ENCODE results near the gene IL3. TPM values are rescaled to one million over a fixed set of nuclear protein-coding genes. Genes with fewer than 3 reads are reported as not detected.
A peak's percentile ranks its signal among the peaks of the same experiment; 100 is the strongest.

The IL3 gene
- total and polyA plus RNA-seq, 9 donors = not detected

DNA sequence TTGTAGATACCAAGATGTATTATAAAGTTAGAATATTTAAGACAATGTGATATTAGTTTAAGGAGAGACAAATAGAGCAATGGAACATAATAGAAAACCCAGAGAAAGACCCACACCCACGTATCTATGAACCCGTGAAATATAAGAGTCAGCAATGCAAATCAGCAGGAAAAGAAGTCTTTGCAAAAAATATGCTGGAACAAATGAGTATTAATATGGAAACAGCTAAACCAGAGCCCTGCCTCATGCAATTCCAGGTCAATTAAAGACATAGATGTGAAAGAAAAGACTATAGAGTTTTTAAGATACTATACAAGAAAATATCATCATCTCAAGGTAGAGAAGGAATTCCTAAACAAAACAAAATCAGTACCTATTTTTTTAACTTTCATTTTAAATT is 23.1 kb upstream of the IL3 start:
- DNase-seq = no peak
- Histone ChIP-seq H3K4me1 (ENCODE audit: insufficient read depth) (no peaks in the 10 kb centered on the region), H3K4me3 (no peak overlapping the region), H3K36me3 (no peaks in the 10 kb centered on the region), H3K27me3 (no peaks in the 10 kb centered on the region), H3K9me3 (no peaks in the 10 kb centered on the region), H3K27ac (no peak overlapping the region)
- intact Hi-C loops (cut with DNase I) = no loop called here
- no peak for TF ChIP-seq EP300 (IDR thresholded peaks at IDR 0.05)
- TF ChIP-seq POLR2A (IDR thresholded peaks at IDR 0.05) = no peak
- no peak for TF ChIP-seq CTCF (IDR thresholded peaks at IDR 0.05)
- WGBS, 3 donors = 38 to 66% (median 53%) methylated on average over 2 of the region's 2 CpGs

GRCh38 chr5:132044207-132044606 is 16.2 kb upstream of the IL3 start:
- WGBS, 3 donors = 82 to 89% (median 88%) methylated on average over 10 of the region's 10 CpGs

DNA sequence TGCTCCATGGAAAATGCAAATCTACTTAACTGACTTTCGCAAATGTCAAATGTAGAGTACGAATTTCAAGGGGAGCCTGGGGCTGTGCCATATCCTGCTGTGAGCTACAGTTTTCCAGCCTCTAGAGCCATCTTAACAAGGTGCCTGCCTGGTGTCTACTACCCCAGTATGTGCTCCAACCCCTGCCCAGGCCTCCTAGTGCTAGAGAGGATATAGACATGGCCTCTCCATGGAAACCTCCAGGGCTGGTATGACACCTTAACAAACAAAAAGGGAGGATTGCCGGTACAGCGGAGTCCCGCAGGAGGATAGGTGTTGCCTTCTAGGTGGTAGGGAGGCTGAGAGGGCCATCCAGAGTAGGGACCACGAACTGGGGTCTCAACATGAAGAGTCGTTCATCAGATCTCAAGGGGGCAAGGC is 13.6 kb upstream of the IL3 start:
- intact Hi-C loops (cut with DNase I) = no loop called here
- H3K9me3 ChIP-seq = no peaks in the 10 kb centered on the region
- H3K36me3 ChIP-seq = no peaks in the 10 kb centered on the region
- H3K27ac ChIP-seq = no peak overlapping the region
- TF ChIP-seq POLR2A (IDR thresholded peaks at IDR 0.05) (no peak), CTCF (IDR thresholded peaks at IDR 0.05) (no peak), EP300 (IDR thresholded peaks at IDR 0.05) (no peak)
- WGBS, 3 donors = 74 to 80% (median 76%) methylated on average over 7 of the region's 7 CpGs
- DNase-seq = peak in 1 of 5 donors; percentile 9
- no peaks in the 10 kb centered on the region for H3K27me3 ChIP-seq
- H3K4me3 ChIP-seq = no peak overlapping the region
- no peaks in the 10 kb centered on the region for H3K4me1 ChIP-seq (ENCODE audit: insufficient read depth)

More at GRCh38 chr5:132044207-132044606, 16.2 kb upstream of the IL3 start:
- intact Hi-C loops (cut with DNase I) = no loop called here
- Histone ChIP-seq H3K4me3 (no peak overlapping the region), H3K9me3 (no peaks in the 10 kb centered on the region), H3K4me1 (ENCODE audit: insufficient read depth) (no peaks in the 10 kb centered on the region), H3K36me3 (no peaks in the 10 kb centered on the region), H3K27me3 (no peaks in the 10 kb centered on the region), H3K27ac (no peak overlapping the region)
- TF ChIP-seq POLR2A (IDR thresholded peaks at IDR 0.05) = no peak
- TF ChIP-seq EP300 (IDR thresholded peaks at IDR 0.05) = no peak
- peak in 1 of 5 donors; percentile 17 for DNase-seq

DNA sequence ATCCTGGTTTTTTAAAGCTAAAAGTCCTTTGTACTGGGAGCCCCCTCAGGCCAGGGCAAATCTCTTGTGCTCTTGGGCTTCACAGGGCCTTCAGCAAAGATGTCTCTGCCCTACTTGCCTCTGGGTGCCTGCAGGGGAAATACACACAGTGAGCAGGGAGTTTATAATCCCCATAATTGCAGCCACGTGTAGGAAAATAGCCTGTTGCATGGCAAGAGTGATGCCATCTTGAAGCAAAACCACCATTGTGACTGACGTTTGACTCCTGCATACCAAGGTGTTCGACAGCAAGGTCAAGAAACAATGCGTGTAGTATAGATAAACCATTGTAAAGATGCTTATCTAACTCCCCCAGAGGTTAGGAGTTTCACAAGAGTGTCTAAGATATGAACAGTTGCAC is 11.4 kb upstream of the IL3 start:
- Histone ChIP-seq H3K4me1 (ENCODE audit: insufficient read depth) (no peaks in the 10 kb centered on the region), H3K27me3 (no peaks in the 10 kb centered on the region), H3K36me3 (no peaks in the 10 kb centered on the region), H3K27ac (no peak overlapping the region), H3K9me3 (no peaks in the 10 kb centered on the region), H3K4me3 (no peak overlapping the region)
- intact Hi-C loops (cut with DNase I) = no loop called here
- DNase-seq = no peak
- TF ChIP-seq POLR2A (IDR thresholded peaks at IDR 0.05) (no peak), CTCF (IDR thresholded peaks at IDR 0.05) (no peak), EP300 (IDR thresholded peaks at IDR 0.05) (no peak)
- WGBS, 3 donors = 52 to 58% (median 54%) methylated on average over 4 of the region's 4 CpGs

DNA sequence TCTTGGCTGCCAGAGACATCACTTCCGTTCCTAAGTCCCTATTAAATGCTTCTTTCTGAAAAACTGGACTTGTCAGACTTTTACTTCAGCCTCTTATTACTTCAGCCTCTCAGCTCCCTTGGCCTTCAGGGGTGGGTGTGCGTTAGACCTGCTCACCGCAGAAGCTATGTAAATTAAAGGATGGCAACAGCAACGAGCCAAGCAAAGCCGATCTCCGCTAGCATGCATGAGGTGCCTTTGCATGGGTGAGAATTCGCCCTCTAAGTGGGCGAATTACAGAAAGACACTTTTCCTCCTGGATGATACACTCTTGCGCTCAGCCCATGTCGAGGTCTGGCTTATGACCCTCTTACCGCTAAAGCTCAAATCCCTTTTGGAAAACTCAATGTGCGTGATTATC is 10.9 kb upstream of the IL3 start:
- intact Hi-C loops (cut with DNase I) = no loop called here

More for the DNA sequence above, 10.9 kb upstream of the IL3 start:
- H3K4me3 ChIP-seq = no peak overlapping the region
- TF ChIP-seq POLR2A (IDR thresholded peaks at IDR 0.05) (no peak), EP300 (IDR thresholded peaks at IDR 0.05) (no peak), CTCF (IDR thresholded peaks at IDR 0.05) (no peak)
- no peaks in the 10 kb centered on the region for H3K4me1 ChIP-seq (ENCODE audit: insufficient read depth)
- H3K27me3 ChIP-seq = no peaks in the 10 kb centered on the region
- H3K9me3 ChIP-seq = no peaks in the 10 kb centered on the region
- H3K36me3 ChIP-seq = no peaks in the 10 kb centered on the region
- no peak for DNase-seq
- no peak overlapping the region for H3K27ac ChIP-seq
- WGBS, 3 donors = 86 to 91% (median 88%) methylated on average over 12 of the region's 12 CpGs
